Stimulated activated CD8-positive, alpha-beta memory T cell treated with anti-CD3 and anti-CD28 coated beads, Interleukin-4, amount 100 ng/mL, for 1 hour (primary cell): Measurements from ENCODE around the gene DHX16.

Source experiments
- DNase-seq, 2 donors: peaks; one replicate each; pipeline ENCODE4 v3.0.0-alpha.2; 2020; ENCODE audit warnings: low read depth in 2 of 2, low spot score in 1 of 2

Gene DHX16

DNA sequence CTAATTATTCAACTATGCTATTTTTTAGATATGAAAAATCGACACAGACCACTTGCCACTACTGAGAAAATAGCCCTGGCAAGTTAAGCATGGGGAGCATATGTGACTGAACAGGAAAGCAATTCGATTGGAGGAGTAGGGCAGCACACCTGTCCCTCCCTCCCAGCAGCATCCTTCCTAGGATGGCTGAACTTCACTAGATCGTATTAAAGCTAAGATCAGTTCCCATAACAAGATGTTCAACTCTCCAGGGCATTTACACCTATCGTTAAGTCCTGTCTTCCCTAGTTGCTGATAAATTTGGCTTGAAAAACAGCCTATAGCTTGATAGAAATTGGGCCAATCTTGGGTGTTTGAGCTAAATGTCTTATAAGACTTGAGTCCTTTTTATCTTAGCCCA lies 62.7 kb downstream of the DHX16 start:
- no peak for DNase-seq

DNA sequence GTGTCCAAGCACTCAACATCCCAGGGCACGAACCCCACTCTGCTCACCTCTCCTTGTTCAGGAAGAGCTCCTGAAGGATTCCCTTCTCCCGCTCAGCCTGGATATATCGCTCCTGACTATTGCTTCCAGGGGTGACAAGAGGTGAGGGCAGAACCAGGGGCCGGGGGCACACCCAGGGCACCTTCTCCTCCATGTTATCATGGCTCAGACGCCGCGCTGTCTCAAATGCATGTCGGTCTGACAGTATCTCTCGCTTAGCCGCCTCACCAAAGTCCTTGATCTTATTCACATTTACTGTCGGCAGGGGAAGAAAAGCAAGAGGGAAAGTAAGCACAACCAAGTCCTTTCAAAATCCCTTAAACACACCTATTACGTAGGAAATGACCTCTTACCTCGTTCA lies 68.8 kb downstream of the DHX16 start:
- DNase-seq: no peak
